Endothelial cell of umbilical vein (primary cell): ENCODE data around the gene VEPH1. TPM values are rescaled to one million over a fixed set of nuclear protein-coding genes. Genes with fewer than 3 reads are reported as not detected.
"Not testable (repeated sequence)": the region's sequence is repeated elsewhere in the genome, so short reads cannot be mapped to it uniquely, and the experiment has no call there.

Source experiments
- BruUV-seq: library from RNA; stranded (reverse); fragments of 400-500 nt; replicated peaks from 2 replicates; lab custom pipeline; 2021; lab: Mats Ljungman, UMichigan
- CTCF ChIA-PET: fragments of 300-600, 350-600 bp; sonication (Branson Sonifier 250); formaldehyde crosslinking; loops from one replicate; lab custom pipeline; 2021; ENCODE audit warnings: antibody characterized with exemption, inconsistent platforms; lab: Charles Lee
- POLR2A ChIA-PET: fragments of 300-600, 350-600 bp; sonication (Branson Sonifier 250); formaldehyde crosslinking; loops from one replicate; lab custom pipeline; 2021; ENCODE audit warnings: antibody characterized with exemption, inconsistent platforms; lab: Charles Lee
- DNase-seq: peaks from one replicate; pipeline ENCODE4 v3.0.0-alpha.2; 2011; ENCODE audit warnings: low read depth, low spot score
- FAIRE-seq: peaks from 2 replicates; lab custom pipeline; 2011; peaks lifted over from hg19 to GRCh38; lab: Jason Lieb, UNC
- H2AFZ ChIP-seq: 2 replicates; pipeline ENCODE4 v1.6.0; 2012; ENCODE audit warnings: low read depth, low read length, control low read depth, inconsistent platforms
- H3K27ac ChIP-seq: 2 replicates; pipeline ENCODE4 v1.5.1; 2011; ENCODE audit warnings: low read depth, mild to moderate bottlenecking, control low read depth, low read length, moderate library complexity; ENCODE audit not compliant: insufficient read depth
- H3K27me3 ChIP-seq, 2 experiments: 2 replicates each; pipeline versions ENCODE4 v1.6.0 to v1.6.1; 2011; ENCODE audit warnings: low read length in 2 of 2, mixed read lengths in 1 of 2; ENCODE audit not compliant: control insufficient read depth in 2 of 2, insufficient read depth in 2 of 2
- H3K36me3 ChIP-seq, 2 experiments: 2 replicates in 1 of 2; 3 replicates in 1 of 2; pipeline ENCODE4 v1.5.1; 2011; ENCODE audit warnings: low read length in 2 of 2, mild to moderate bottlenecking in 1 of 2, moderate library complexity in 1 of 2; ENCODE audit not compliant: control insufficient read depth in 2 of 2, insufficient read depth in 2 of 2; ENCODE audit errors: extremely low read depth in 1 of 2
- H3K4me1 ChIP-seq: 3 replicates; pipeline ENCODE4 v1.5.1; 2011; ENCODE audit warnings: mild to moderate bottlenecking, low read length; ENCODE audit not compliant: control insufficient read depth, insufficient read depth; ENCODE audit errors: extremely low read depth
- H3K4me2 ChIP-seq: 2 replicates; pipeline ENCODE4 v1.6.1; 2011; ENCODE audit warnings: low read length, control low read depth, mixed read lengths; ENCODE audit not compliant: insufficient read depth
- H3K4me3 ChIP-seq, 3 experiments: fragments of 200-600 bp in 1 of 3; sonication (generic), shearing (Covaris generic) in 1 of 3; replicated peaks in 1 of 3; 2 replicates each; pipeline ENCODE4 v1.5.1; 2011 to 2016; ENCODE audit warnings: control low read depth in 3 of 3, low read length in 3 of 3, mild to moderate bottlenecking in 2 of 3, inconsistent platforms in 1 of 3, low read depth in 1 of 3, moderate library complexity in 1 of 3; ENCODE audit not compliant: insufficient read depth in 1 of 3
- H3K79me2 ChIP-seq: 2 replicates; pipeline ENCODE4 v1.6.0; 2012; ENCODE audit warnings: low read length, inconsistent platforms; ENCODE audit not compliant: control insufficient read depth, insufficient read depth
- H3K9ac ChIP-seq: replicated peaks from 2 replicates; pipeline ENCODE3; 2011; ENCODE audit warnings: low read length, control low read depth; ENCODE audit not compliant: insufficient read depth; ENCODE audit errors: extremely low read depth
- H3K9me1 ChIP-seq: replicated peaks from 3 replicates; pipeline ENCODE4 v1.6.0; 2011; ENCODE audit warnings: mild to moderate bottlenecking, low read length; ENCODE audit not compliant: control insufficient read depth, insufficient read depth; ENCODE audit errors: extremely low read depth
- H3K9me3 ChIP-seq: replicated peaks from 2 replicates; pipeline ENCODE4 v1.5.1; 2012; ENCODE audit warnings: low read length, inconsistent platforms; ENCODE audit not compliant: control insufficient read depth, insufficient read depth
- H4K20me1 ChIP-seq: replicated peaks from 2 replicates; pipeline ENCODE3; 2011; ENCODE audit warnings: mild to moderate bottlenecking, low read length; ENCODE audit not compliant: control insufficient read depth, insufficient read depth; ENCODE audit errors: extremely low read depth
- CTCF ChIP-seq, 2 donors: IDR thresholded peaks; 1 replicate in 1 of 2; 2 replicates in 1 of 2; pipeline ENCODE4 v1.5.1; 2011; ENCODE audit warnings: low read length in 2 of 2, mild to moderate bottlenecking in 2 of 2, moderate library complexity in 2 of 2, control low read depth in 1 of 2, inconsistent platforms in 1 of 2, low read depth in 1 of 2; ENCODE audit not compliant: insufficient read depth in 1 of 2; ENCODE audit errors: extremely low read depth in 1 of 2
- EZH2 ChIP-seq: IDR thresholded peaks from 2 replicates; pipeline ENCODE4 v1.6.1; 2012; ENCODE audit warnings: borderline replicate concordance, low read depth, mild to moderate bottlenecking, moderate library complexity, low read length, inconsistent platforms; ENCODE audit not compliant: severe bottlenecking
- GATA2 ChIP-seq: IDR thresholded peaks from 2 replicates; pipeline ENCODE4 v1.7.0; 2011; ENCODE audit warnings: low read depth, mild to moderate bottlenecking, moderate library complexity, mixed read lengths, low read length; ENCODE audit not compliant: insufficient read length, insufficient read depth
- JUN ChIP-seq: IDR thresholded peaks from 2 replicates; pipeline ENCODE4 v1.6.1; 2011; ENCODE audit warnings: borderline replicate concordance, low read depth; ENCODE audit not compliant: insufficient read length, insufficient read depth
- POLR2AphosphoS5 ChIP-seq: IDR thresholded peaks from 2 replicates; pipeline ENCODE4 v1.6.1; 2012; ENCODE audit warnings: low read depth, mild to moderate bottlenecking, control low read depth, low read length, moderate library complexity; ENCODE audit not compliant: insufficient read depth
- dilution Hi-C: fragments of 300-500 bp; cut with MboI; formaldehyde crosslinking; loops from one replicate; pipeline ENCODE4 v1.15.0; 2019; ENCODE audit warnings: low sequenced_read_pairs; ENCODE audit not compliant: extremely low pct_ligation_motif_present
- intact Hi-C: fragments of 100-400 bp; cut with micrococcal nuclease; formaldehyde crosslinking; loops from one replicate; pipeline ENCODE4 v1.10.0; 2022
- polyA plus RNA-seq, 4 experiments: library from polyadenylated mRNA; depleted of rRNA in 3 of 4; stranded (reverse) in 3 of 4; unstranded in 1 of 4; fragments of >200 nt; gene quantifications; 2 replicates each; pipeline versions ENCODE4 v1.2.1 to v1.2.3, GENCODE V29; 2011 to 2012; ENCODE audit warnings: missing spikeins in 1 of 4
- total RNA-seq: library from RNA; stranded (reverse); gene quantifications from 2 replicates; pipeline ENCODE4 v1.2.3, GENCODE V29; 2021

Gene VEPH1
- total and polyA plus RNA-seq, 2 donors (not counting 3 experiments of a cell fraction or from before 2014, with no cell fraction given): 42.9 to 136 TPM

DNA sequence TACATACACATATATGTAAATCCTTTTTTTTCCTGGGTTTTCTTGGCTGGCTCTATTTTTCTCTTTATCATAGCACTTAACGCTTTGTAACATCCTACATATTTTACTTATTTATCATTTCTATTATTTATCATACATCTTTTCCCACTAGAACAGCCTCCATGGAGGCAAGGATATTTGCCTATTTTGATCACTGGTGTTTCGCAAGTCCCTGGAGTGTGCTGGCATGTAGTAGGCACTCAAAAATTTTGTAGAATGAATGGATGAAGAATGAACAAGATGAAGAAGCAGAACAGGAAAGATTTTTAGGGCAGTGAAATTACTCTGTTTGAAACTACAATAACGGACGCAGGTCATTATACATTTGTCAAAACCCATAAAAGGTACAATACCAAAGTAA is 149.6 kb downstream of the VEPH1 start:
- no peak overlapping the region for H2AFZ ChIP-seq
- H3K4me1 ChIP-seq: peaks cover 31% of the 10 kb centered on the region
- peaks cover 10% of the 10 kb centered on the region for H3K79me2 ChIP-seq
- ChIA-PET POLR2A (no interaction called here), CTCF (interaction anchor here (0.9 to 5.1 kb wide), 8 partner anchors 86 to 152 kb away, joined by 3 to 52 read pairs (median 3); no protein-coding TSS in a partner anchor)
- BruUV-seq: no TSS peak
- H3K9me3 ChIP-seq: no peaks in the 10 kb centered on the region
- no peak overlapping the region for H3K27ac ChIP-seq
- TF ChIP-seq POLR2AphosphoS5: no peak
- no peak for TF ChIP-seq GATA2
- no peak for TF ChIP-seq JUN
- no peak for TF ChIP-seq EZH2
- no peaks in the 10 kb centered on the region for H4K20me1 ChIP-seq
- intact Hi-C loops: loop anchor here (1.0 to 10.0 kb wide), 3 partner anchors 139 to 221 kb away; no protein-coding TSS in a partner anchor
- dilution Hi-C loops: no loop called here
- H3K36me3 ChIP-seq: no peaks in the 10 kb centered on the region
- FAIRE-seq (no peak), DNase-seq (no peak)
- no peak overlapping the region for H3K4me2 ChIP-seq
- H3K4me3 ChIP-seq: no peak overlapping the region
- no peaks in the 10 kb centered on the region for H3K27me3 ChIP-seq
- no peaks in the 10 kb centered on the region for H3K9me1 ChIP-seq
- no peak overlapping the region for H3K9ac ChIP-seq

DNA sequence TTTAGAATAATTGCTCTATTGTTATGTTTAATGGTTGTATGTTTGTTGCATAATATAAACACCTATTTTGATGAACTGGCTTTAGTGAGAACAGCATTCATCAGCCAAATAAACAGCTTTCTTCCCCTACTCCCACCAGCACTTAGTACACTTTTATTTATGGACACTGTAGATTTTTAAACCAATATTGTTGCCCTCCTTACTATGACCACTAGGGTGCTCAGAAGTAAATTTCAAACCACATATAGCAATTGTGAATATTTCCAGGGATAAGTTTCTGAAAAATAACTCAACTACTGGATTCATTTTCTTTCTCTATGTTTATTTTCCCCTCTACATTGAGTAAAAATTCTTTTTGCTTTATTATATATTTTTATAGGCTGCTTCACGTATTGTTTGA is 151.2 kb downstream of the VEPH1 start:
- Histone ChIP-seq H3K4me3 (no peak overlapping the region), H3K9me3 (no peaks in the 10 kb centered on the region), H3K4me2 (no peak overlapping the region), H2AFZ (no peak overlapping the region), H3K79me2 (peaks cover 6% of the 10 kb centered on the region), H3K27me3 (no peaks in the 10 kb centered on the region), H4K20me1 (no peaks in the 10 kb centered on the region), H3K27ac (no peak overlapping the region), H3K36me3 (no peaks in the 10 kb centered on the region), H3K9ac (no peak overlapping the region), H3K4me1 (peaks cover 20% of the 10 kb centered on the region), H3K9me1 (no peaks in the 10 kb centered on the region)
- ChIA-PET POLR2A (no interaction called here), CTCF (interaction anchor here (1.2 to 5.1 kb wide), 3 partner anchors 9 to 151 kb away, joined by 3 to 52 read pairs (median 5); no protein-coding TSS in a partner anchor)
- intact Hi-C loops: loop anchor here (5.0 to 10.0 kb wide), 2 partner anchors 140 to 223 kb away; no protein-coding TSS in a partner anchor
- no peak for DNase-seq
- TF ChIP-seq CTCF (IDR thresholded peaks at IDR 0.05; ENCODE audit: extremely low read depth in 1 of 2, insufficient read depth in 1 of 2, low read depth in 1 of 2, low read length in 2 of 2): peak; percentile 1 to 3
- no peak for TF ChIP-seq JUN
- no TSS peak for BruUV-seq
- FAIRE-seq: no peak
- dilution Hi-C loops: no loop called here

- POLR2A ChIA-PET, H3K4me2 ChIP-seq, BruUV-seq, H3K27me3 ChIP-seq, H3K4me3 ChIP-seq, FAIRE-seq, H3K9me3 ChIP-seq, H3K9ac ChIP-seq, dilution Hi-C loops, H3K36me3 ChIP-seq, DNase-seq, H4K20me1 ChIP-seq, H2AFZ ChIP-seq, H3K79me2 ChIP-seq, H3K27ac ChIP-seq, H3K4me1 ChIP-seq, H3K9me1 ChIP-seq: not testable (repeated sequence)
- CTCF ChIA-PET: interaction anchor here (1.4 kb wide), 1 partner anchor 146 kb away, joined by 4 read pairs; no protein-coding TSS in a partner anchor
- intact Hi-C loops: loop anchor here (5.0 to 10.0 kb wide), 2 partner anchors 142 to 224 kb away; no protein-coding TSS in a partner anchor
Observed at GRCh38 chr3:157350651-157351050, 152.6 kb downstream of the VEPH1 start.
